ENCODE measurements around the gene SAPCD2.
"Not testable (repeated sequence)": the region's sequence is repeated elsewhere in the genome, so short reads cannot be mapped to it uniquely, and the experiment has no call there.

Gene SAPCD2

DNA sequence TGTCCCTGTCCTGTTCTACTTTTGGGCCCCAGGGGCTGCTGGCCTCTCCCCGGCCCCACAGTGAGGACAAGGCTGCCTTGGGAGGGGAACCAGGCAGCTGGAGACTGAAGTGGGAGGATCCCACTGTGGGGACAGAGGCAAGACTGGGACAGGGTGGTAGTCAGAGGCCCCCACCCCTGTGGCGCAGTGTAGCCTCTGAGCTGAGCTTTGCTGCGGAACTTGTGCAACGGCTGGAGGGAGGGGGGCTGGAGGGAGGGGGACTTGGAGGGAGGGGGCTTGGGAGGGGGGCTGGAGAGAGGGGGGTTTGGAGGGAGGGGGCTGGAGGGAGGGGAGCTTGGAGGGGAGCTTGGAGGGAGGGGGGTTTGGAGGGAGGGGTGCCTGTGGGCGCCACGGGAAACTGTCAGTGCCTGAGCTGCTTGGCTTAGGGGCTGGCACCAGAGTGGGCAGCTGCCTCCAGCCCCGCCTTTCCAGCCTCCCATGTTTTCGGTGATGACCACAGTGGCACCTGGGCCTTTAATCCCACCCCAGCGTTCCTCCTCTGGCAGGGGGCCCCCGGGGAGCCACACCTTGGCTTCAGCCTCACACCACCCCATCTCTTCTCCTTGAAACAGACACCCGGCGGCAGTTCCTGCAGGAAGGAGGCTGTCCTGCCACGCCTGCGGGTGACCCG, 36.2 kb downstream of the SAPCD2 start:
- TF ChIP-seq, protein P1, sequence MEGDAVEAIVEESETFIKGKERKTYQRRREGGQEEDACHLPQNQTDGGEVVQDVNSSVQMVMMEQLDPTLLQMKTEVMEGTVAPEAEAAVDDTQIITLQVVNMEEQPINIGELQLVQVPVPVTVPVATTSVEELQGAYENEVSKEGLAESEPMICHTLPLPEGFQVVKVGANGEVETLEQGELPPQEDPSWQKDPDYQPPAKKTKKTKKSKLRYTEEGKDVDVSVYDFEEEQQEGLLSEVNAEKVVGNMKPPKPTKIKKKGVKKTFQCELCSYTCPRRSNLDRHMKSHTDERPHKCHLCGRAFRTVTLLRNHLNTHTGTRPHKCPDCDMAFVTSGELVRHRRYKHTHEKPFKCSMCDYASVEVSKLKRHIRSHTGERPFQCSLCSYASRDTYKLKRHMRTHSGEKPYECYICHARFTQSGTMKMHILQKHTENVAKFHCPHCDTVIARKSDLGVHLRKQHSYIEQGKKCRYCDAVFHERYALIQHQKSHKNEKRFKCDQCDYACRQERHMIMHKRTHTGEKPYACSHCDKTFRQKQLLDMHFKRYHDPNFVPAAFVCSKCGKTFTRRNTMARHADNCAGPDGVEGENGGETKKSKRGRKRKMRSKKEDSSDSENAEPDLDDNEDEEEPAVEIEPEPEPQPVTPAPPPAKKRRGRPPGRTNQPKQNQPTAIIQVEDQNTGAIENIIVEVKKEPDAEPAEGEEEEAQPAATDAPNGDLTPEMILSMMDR (IDR thresholded peaks at IDR 0.05; ENCODE audit: low read length): no peak
- TF ChIP-seq EZH2 (IDR thresholded peaks at IDR 0.05; ENCODE audit: borderline replicate concordance, low read length): no peak
- no peaks in the 10 kb centered on the region for H3F3A ChIP-seq (ENCODE audit: insufficient read depth, low read length)
- no peaks in the 10 kb centered on the region for H3K9me3 ChIP-seq (ENCODE audit: low read length)
- no peaks in the 10 kb centered on the region for H3K36me3 ChIP-seq (ENCODE audit: insufficient read depth, low read length)
- no peaks in the 10 kb centered on the region for H4K20me1 ChIP-seq (ENCODE audit: insufficient read depth, low read length)
- H3K4me3 ChIP-seq (ENCODE audit: low read depth, low read length, poor library complexity, severe bottlenecking): no peak overlapping the region
- no peak overlapping the region for H3K9ac ChIP-seq (ENCODE audit: low read length)
- H2AFZ ChIP-seq (ENCODE audit: low read length): no peak overlapping the region
- peaks cover 13% of the 10 kb centered on the region for H3K27me3 ChIP-seq (ENCODE audit: insufficient read depth, low read length)
- H3K27ac ChIP-seq (ENCODE audit: low read depth, low read length, poor library complexity, severe bottlenecking): no peak overlapping the region
- H3K4me1 ChIP-seq (ENCODE audit: insufficient read depth, low read length, severe bottlenecking): peaks cover under 1% of the 10 kb centered on the region
- H3K79me2 ChIP-seq (ENCODE audit: insufficient read depth, low read length): no peaks in the 10 kb centered on the region
- H3K4me2 ChIP-seq (ENCODE audit: low read length): no peak overlapping the region
- H3K9me2 ChIP-seq (ENCODE audit: low read depth, low read length): no peaks in the 10 kb centered on the region

DNA sequence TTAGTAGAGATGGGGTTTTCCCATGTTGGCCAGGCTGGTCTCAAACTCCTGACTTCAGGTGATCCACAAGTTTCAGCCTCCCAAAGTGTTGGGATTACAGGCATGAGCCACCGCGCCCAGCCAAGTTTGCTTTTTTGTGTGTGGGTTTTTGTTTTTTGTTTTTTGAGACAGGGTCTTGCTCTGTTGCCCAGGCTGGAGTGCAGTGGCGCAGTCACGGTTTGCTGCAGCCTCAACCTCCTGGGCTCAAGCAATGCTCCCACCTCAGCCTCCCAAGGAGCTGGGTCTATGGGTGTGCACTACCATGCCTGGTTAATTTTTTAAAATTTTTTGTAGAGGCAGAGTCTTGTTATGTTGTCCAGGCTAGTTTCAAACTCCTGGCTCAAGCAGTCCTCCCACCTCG, 36.9 kb downstream of the SAPCD2 start:
- not testable (repeated sequence) for H3F3A ChIP-seq (ENCODE audit: insufficient read depth, low read length); H2AFZ ChIP-seq (ENCODE audit: low read length); H3K4me2 ChIP-seq (ENCODE audit: low read length); H3K4me3 ChIP-seq (ENCODE audit: low read depth, low read length, poor library complexity, severe bottlenecking); H3K27ac ChIP-seq (ENCODE audit: low read depth, low read length, poor library complexity, severe bottlenecking); H3K9ac ChIP-seq (ENCODE audit: low read length); H4K20me1 ChIP-seq (ENCODE audit: insufficient read depth, low read length); H3K36me3 ChIP-seq (ENCODE audit: insufficient read depth, low read length); H3K9me3 ChIP-seq (ENCODE audit: low read length); H3K79me2 ChIP-seq (ENCODE audit: insufficient read depth, low read length); H3K4me1 ChIP-seq (ENCODE audit: insufficient read depth, low read length, severe bottlenecking); H3K9me2 ChIP-seq (ENCODE audit: low read depth, low read length)
- peaks cover 13% of the 10 kb centered on the region for H3K27me3 ChIP-seq (ENCODE audit: insufficient read depth, low read length)

DNA sequence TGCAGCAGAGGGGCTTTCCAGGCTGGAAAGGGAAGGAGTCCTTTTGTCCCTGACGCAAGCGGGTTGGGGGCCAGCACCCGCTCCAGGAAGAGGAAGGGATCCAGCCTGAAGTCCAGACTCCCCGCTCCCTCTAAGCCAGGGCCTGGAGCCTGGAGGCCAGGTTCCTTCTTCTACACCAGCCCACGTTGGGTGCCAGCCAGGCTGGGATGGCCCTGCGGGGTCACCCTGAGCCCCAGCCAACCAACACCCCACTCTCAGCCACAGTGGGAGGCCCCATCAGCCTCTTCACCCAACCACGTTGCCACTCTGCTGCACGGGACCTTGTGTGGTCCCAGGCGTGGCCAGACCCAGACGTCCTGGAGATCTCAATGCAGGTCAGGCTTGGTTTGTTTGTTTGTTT, 37.5 kb downstream of the SAPCD2 start:
- H3K4me1 ChIP-seq (ENCODE audit: insufficient read depth, low read length, severe bottlenecking): peaks cover 10% of the 10 kb centered on the region
- H3K9me3 ChIP-seq (ENCODE audit: low read length): no peaks in the 10 kb centered on the region
- no peak overlapping the region for H2AFZ ChIP-seq (ENCODE audit: low read length)
- no peak overlapping the region for H3K9ac ChIP-seq (ENCODE audit: low read length)
- no peaks in the 10 kb centered on the region for H3K79me2 ChIP-seq (ENCODE audit: insufficient read depth, low read length)
- no peaks in the 10 kb centered on the region for H4K20me1 ChIP-seq (ENCODE audit: insufficient read depth, low read length)
- TF ChIP-seq EZH2 (IDR thresholded peaks at IDR 0.05; ENCODE audit: borderline replicate concordance, low read length): no peak
- TF ChIP-seq, protein P1 (IDR thresholded peaks at IDR 0.05; ENCODE audit: low read length): no peak
- H3K4me3 ChIP-seq (ENCODE audit: low read depth, low read length, poor library complexity, severe bottlenecking): no peak overlapping the region
- H3K4me2 ChIP-seq (ENCODE audit: low read length): no peak overlapping the region
- no peaks in the 10 kb centered on the region for H3K9me2 ChIP-seq (ENCODE audit: low read depth, low read length)
- H3K27ac ChIP-seq (ENCODE audit: low read depth, low read length, poor library complexity, severe bottlenecking): no peak overlapping the region
- H3K27me3 ChIP-seq (ENCODE audit: insufficient read depth, low read length): peaks cover 13% of the 10 kb centered on the region
- H3K36me3 ChIP-seq (ENCODE audit: insufficient read depth, low read length): no peaks in the 10 kb centered on the region
- H3F3A ChIP-seq (ENCODE audit: insufficient read depth, low read length): no peaks in the 10 kb centered on the region
